GM21390 (cell line): ENCODE measurements around the gene TBC1D8.
A peak's percentile ranks its signal among the peaks of the same experiment; 100 is the strongest.
"Not testable (repeated sequence)": the region's sequence is repeated elsewhere in the genome, so short reads cannot be mapped to it uniquely, and the experiment has no call there.

Experiments used
- ATAC-seq: cut with Tn5 transposase; IDR thresholded peaks from one replicate; pipeline ENCODE4 v1.9.1; 2021; ENCODE audit not compliant: unreplicated experiment

The TBC1D8 gene

GRCh38 chr2:101064868-101065549 is 86.2 kb downstream of the TBC1D8 start:
- no peak for ATAC-seq

GRCh38 chr2:101064505-101064867 is 86.7 kb downstream of the TBC1D8 start:
- ATAC-seq: no peak

DNA sequence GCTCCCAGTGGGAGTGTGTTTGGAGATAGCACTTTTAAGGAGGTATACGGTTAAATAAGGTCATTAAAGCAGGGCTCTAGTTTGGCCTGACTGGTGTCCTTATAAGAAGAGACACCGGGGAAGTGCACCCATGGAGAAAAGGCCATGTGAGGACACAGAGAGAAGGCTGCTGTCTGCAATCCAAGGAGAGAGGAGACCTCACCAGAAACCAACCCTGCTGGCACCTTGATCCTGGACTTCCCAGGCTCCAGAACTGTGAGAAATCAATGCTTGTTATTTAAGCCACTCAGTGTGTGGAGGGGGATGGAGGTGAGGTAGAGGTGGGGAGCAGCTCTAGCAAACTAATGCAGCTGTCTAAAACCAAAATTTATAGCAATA is 87.1 kb downstream of the TBC1D8 start:
- no peak for ATAC-seq

GRCh38 chr2:101063352-101064124 is 87.6 kb downstream of the TBC1D8 start:
- peak; percentile 53 for ATAC-seq

- ATAC-seq: no peak
Observed at GRCh38 chr2:101058386-101058785, 92.8 kb downstream of the TBC1D8 start.

DNA sequence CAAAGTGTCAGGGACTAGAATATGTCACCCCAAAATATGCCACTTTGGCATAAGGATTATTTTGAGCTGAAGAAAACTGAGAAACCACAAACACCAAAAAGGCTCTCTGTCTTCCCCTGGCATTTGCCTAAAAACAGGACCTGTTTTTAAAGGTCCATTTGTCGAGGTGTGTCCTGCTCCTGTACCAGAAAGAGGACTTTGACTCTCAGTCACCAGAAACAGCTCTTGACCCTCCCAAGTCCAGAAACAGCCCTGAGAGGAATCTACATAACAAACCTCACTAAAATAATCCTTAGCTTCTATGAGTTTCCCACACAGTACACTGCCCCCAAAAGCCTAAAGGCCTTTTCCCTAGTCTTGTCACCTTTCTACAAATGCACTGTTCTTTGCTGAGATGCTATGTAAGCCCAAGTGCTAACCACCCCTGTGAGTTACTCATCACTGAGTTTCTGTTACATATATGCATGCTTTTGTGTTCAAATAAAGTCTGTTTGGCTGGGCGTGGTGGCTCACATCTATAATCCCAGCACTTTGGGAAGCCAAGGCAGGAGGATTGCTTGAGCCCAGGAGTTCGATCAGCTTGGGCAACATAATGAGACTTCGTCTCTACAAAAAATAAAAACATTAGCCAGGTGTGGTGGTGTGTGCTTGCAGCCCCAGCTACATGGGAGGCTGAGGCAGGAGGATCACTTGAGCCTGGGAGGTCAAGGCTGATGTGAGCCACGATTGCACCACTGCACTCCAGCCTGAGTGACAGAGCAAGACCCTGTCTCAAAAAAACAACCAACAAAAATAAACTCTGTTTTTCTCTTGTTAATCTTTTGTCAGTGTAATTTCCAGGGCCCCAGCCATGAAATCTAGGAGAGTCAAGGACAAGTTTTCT is 93.9 kb downstream of the TBC1D8 start:
- no peak for ATAC-seq

GRCh38 chr2:101053117-101053516 is 98.1 kb downstream of the TBC1D8 start:
- ATAC-seq: no peak

- ATAC-seq: no peak
Observed at GRCh38 chr2:101052147-101052546, 99.0 kb downstream of the TBC1D8 start.

GRCh38 chr2:101050886-101051285 is 100.3 kb downstream of the TBC1D8 start:
- ATAC-seq: not testable (repeated sequence)

- ATAC-seq: no peak
Observed at GRCh38 chr2:101048756-101049155, 102.4 kb downstream of the TBC1D8 start.

GRCh38 chr2:101047774-101048173 is 103.4 kb downstream of the TBC1D8 start:
- ATAC-seq: no peak

DNA sequence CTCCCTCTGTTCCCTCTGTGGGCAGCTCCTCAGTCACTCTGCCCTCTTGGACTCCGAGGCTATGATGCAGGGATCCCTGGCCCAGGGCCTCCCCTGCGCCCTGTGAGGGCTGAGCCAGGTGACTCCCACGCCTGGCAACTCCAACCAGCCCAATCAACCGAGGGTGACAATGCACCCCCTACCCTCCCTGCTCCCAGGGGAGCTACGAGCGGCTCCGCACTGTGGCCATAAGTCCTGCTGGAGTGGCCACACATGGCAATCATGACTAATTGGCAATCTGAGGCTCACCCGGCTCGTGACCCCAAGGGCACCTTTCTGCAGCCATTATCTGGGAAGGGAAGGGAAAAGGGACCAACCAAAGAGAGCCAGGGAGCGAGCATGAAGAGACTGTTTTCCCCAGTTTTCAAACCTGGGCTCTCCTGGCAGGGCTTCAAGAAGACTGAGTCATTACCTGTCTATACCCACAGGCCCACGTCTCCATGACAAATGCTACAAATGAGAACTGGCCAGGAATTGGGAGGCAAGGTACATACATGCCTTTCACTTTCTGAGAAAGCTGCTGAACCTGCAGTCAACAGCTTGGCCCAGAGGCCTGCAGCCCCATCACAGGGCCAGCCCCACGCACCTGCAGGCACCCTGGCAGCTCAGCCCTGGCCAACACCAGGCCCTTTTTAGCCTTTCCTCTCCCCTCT is 104.0 kb downstream of the TBC1D8 start:
- ATAC-seq: no peak

GRCh38 chr2:101045330-101045729 is 105.9 kb downstream of the TBC1D8 start:
- ATAC-seq: no peak

DNA sequence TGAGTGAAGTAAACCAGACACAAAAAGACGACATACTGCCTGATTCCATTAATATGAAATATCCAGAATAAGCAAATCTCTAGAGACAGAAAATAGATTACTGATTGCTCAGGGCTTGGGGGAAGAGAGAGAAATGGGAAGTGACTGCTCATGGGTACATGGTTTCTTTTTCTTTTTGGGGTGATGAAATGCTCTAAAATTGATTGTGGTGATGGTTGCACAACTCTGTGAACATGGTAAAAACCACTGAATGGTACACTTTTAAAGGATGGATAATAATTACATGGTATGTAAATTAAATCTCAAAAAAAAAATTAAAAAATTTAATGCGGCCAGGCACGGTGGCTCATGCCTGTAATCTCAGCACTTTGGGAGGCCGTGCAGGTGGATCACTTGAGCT is 109.8 kb downstream of the TBC1D8 start:
- ATAC-seq: no peak

DNA sequence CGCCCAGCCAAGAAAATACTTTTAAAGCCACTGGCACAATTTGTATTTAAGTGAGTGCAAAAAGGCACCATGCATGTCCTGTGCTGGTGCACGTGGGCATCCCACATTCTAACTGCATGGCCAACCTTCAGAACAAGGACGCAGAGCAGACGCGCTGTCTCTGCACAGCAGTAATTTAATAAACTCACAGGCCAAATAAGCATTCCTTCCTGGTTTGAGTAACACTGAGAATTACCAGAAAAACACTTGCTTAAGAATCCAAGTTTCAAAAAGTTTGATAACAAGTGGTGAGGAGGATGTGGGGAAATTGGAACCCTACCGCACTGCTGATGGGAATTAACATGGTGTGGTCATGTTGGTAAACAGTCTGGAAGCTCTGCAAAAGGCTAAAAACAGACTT is 110.4 kb downstream of the TBC1D8 start:
- ATAC-seq: no peak

DNA sequence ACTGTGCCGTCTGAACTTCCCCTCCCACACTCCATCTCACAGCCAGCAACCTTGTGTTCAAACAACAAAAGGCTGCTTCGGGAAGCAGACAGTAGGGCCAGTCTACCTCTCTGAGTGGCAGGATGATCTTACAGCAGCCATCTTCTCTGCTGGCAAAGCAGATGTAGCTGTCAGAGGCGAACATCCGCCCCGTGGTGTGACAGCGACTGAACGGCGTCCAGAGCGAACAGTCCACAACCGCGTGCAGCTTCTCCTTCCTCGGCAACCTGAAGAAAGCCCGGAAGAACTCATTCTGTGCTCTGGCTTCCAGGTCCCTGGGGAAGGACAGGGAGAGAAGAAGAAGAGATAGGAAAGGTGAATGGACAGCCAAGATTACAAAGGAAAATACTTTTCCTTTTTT is 111.1 kb downstream of the TBC1D8 start:
- ATAC-seq: no peak

DNA sequence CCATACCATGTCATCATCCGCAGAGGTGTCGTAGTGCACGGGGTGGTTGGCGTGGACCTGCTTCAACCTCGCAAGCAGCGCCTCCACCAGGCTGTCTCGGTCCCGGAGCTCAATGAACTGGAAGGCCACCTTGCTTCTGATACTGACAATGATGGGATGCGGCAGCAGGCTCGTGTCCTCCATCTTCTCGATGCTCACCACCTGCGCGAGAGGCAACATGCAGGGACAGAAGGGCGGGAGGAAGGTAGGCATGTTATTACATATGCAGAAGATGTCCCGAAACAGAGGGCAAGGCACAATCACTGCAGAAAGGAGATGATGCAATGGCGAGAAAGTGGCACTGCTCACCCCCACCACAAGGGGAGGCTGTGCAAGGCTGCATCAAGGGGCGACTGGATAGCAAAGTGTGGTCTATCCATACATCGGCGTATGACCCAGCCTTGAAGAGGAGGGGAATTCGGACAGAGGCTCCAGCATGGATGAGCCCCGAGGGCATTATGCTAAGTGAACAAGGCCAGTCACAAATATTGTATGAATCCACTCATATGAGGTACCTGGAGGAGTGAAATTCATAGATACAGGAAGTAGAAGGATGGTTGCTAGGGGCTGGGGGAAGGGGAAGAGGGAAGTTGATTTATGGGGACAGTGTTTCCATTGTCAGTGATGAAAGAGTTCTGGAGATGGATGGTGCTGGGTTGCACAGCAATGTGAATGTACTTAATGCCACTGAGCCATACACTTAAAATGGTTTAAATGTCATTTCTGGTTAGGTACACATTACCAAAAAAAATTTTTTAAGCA is 112.5 kb downstream of the TBC1D8 start:
- ATAC-seq: no peak

DNA sequence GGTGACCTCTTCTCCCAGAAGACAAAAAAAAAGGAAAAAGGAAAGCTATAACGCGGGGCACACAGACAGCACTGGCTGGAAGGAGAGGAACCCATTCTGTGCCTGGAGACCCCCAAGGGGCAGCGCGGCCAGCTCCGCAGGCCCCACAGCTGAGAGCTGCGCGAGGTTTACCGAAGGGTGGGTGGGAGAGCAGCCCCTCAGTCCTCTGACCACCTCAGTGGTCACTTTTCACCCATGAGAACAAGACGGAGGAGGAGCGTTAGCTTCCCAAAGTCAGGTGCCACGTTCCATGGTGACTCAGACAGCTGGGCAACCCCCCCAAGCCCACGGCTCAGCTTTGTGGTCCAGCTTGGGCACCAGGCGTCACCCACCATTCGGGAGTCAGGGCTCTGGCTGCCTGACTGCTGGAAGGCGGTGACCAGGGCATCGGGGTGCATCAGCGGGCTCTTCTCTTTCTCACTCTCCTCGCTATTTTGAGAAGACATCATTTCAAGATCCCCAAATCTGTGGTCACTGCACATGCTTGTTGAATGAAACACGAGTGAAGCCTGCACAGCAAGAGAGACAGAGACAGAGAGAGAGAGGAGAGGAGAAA is 113.9 kb downstream of the TBC1D8 start:
- ATAC-seq: no peak

DNA sequence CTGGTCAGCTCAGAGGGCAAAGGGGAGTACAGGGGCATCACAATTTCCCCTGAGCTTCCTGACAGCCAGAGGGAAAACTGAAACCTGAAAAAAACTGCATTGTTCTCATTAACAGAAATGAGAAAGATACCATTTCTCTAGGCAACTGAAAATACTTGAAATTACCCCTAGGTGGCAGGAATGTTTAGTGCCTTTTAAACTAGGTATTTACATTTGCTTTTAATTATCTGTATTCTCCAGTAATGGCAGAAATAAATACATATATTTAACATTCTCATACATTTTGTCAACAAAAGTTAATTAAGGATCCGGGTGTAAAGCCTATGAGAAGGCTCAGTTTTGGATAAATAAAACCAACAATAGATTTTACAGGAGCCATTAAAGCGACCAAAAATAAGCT is 114.6 kb downstream of the TBC1D8 start:
- no peak for ATAC-seq
